Transverse colon (tissue), 3 donors: ENCODE results near the gene SNX5.

Experiments
- CTCF ChIP-seq, 5 experiments: fragments of 200-600 bp in 3 of 5; fragments of 450-650 bp in 2 of 5; sonication (generic) in 3 of 5; IDR thresholded peaks; 1 replicate in 2 of 5; 2 replicates in 3 of 5; pipeline ENCODE4 v1.5.1; 2016 to 2017; ENCODE audit warnings: antibody characterized with exemption in 5 of 5, inconsistent platforms in 3 of 5, mild to moderate bottlenecking in 2 of 5, moderate library complexity in 1 of 5
- EP300 ChIP-seq: sonication (generic); formaldehyde crosslinking; IDR thresholded peaks from one replicate; pipeline ENCODE4 v1.6.1; 2017; ENCODE audit warnings: antibody characterized with exemption, low read depth
- POLR2A ChIP-seq: fragments of 450-650 bp; IDR thresholded peaks from one replicate; pipeline ENCODE4 v1.6.1; 2016; ENCODE audit warnings: antibody characterized with exemption, mild to moderate bottlenecking, moderate library complexity

DNA sequence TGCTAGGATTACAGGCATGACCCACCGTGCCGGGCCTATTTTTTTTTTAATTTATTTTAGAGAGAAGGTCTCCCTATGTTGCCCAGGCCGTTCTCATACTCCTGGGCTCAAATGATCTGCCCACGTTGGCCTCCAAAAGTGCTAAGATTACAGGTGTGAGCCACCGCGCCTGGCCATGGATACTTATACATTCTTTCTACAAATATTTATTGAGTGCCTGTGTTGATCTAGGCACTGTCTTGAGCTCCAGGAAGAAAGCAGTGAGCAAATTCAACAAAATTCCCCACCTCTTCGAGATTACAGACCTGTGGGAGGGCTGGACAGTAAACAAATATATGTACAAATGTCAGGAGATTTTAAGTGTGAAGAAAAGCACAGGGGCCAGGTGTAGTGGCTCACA lies 38.1 kb upstream of the SNX5 start:
- no peak for TF ChIP-seq CTCF (IDR thresholded peaks at IDR 0.05)
- no peak for TF ChIP-seq POLR2A
- TF ChIP-seq EP300 = no peak
